ENCODE results near the gene PHTF2.

The PHTF2 gene

GRCh38 chr7:77885155-77885554 lies 86.6 kb downstream of the PHTF2 start:
- no peak for DNase-seq

GRCh38 chr7:77887567-77887966 lies 89.0 kb downstream of the PHTF2 start:
- no peak for DNase-seq

GRCh38 chr7:77888998-77889397 lies 90.4 kb downstream of the PHTF2 start:
- no peak for DNase-seq

- no peak for DNase-seq
These were observed 95.2 kb downstream of the PHTF2 start for GRCh38 chr7:77893813-77894212.

- DNase-seq, result no peak
These were observed 96.1 kb downstream of the PHTF2 start for GRCh38 chr7:77894574-77895091.

- no peak for DNase-seq
These were observed 97.3 kb downstream of the PHTF2 start for GRCh38 chr7:77895905-77896304.

GRCh38 chr7:77897004-77897547 lies 98.5 kb downstream of the PHTF2 start:
- no peak for DNase-seq

- DNase-seq, result no peak
These were observed 100.9 kb downstream of the PHTF2 start for GRCh38 chr7:77899516-77899915.

- peak; percentile 13 for DNase-seq
These were observed 105.0 kb downstream of the PHTF2 start for GRCh38 chr7:77903597-77903996.

GRCh38 chr7:77904252-77904651 lies 105.7 kb downstream of the PHTF2 start:
- DNase-seq, result no peak

GRCh38 chr7:77907281-77907680 lies 108.7 kb downstream of the PHTF2 start:
- no peak for DNase-seq

GRCh38 chr7:77908664-77909063 lies 110.1 kb downstream of the PHTF2 start:
- DNase-seq, result no peak

- no peak for DNase-seq
These were observed 111.6 kb downstream of the PHTF2 start for GRCh38 chr7:77910124-77910523.

GRCh38 chr7:77912293-77912692 lies 113.7 kb downstream of the PHTF2 start:
- no peak for DNase-seq

- DNase-seq, result no peak
These were observed 115.5 kb downstream of the PHTF2 start for GRCh38 chr7:77913977-77914607.

- DNase-seq, result no peak
These were observed 119.1 kb downstream of the PHTF2 start for GRCh38 chr7:77917500-77918262.

GRCh38 chr7:77918676-77919075 lies 120.1 kb downstream of the PHTF2 start:
- DNase-seq, result no peak

GRCh38 chr7:77923419-77923818 lies 124.8 kb downstream of the PHTF2 start:
- DNase-seq, result no peak

GRCh38 chr7:77930496-77930895 lies 131.9 kb downstream of the PHTF2 start:
- no peak for DNase-seq

GRCh38 chr7:77931841-77932240 lies 133.3 kb downstream of the PHTF2 start:
- DNase-seq, result no peak

- no peak for DNase-seq
These were observed 134.8 kb downstream of the PHTF2 start for GRCh38 chr7:77933394-77933793.

GRCh38 chr7:77935652-77936348 lies 137.2 kb downstream of the PHTF2 start:
- DNase-seq, result no peak

- no peak for DNase-seq
These were observed 142.1 kb downstream of the PHTF2 start for GRCh38 chr7:77940647-77941046.

GRCh38 chr7:77942431-77942830 lies 143.9 kb downstream of the PHTF2 start:
- DNase-seq, result no peak
